Muscle of back (tissue), 11 donors: ENCODE measurements around the gene SIPA1L3. TPM values are rescaled to one million over a fixed set of nuclear protein-coding genes. Genes with fewer than 3 reads are reported as not detected.
"Not testable (repeated sequence)": the region's sequence is repeated elsewhere in the genome, so short reads cannot be mapped to it uniquely, and the experiment has no call there.

Experiments used
- DNase-seq, 3 donors: peaks; one replicate each; pipeline versions ENCODE4 v3.0.0 to v3.0.0-alpha.2; 2013
- polyA plus RNA-seq, 10 donors: library from polyadenylated mRNA; unstranded; fragments of 120-200 nt; gene quantifications; one replicate each; pipeline ENCODE4 v1.2.1, GENCODE V29; 2013; ENCODE audit not compliant: insufficient read length in 10 of 10

Gene SIPA1L3
- polyA plus RNA-seq, 10 donors, result 7.1 to 13.9 (median 9.5) TPM

DNA sequence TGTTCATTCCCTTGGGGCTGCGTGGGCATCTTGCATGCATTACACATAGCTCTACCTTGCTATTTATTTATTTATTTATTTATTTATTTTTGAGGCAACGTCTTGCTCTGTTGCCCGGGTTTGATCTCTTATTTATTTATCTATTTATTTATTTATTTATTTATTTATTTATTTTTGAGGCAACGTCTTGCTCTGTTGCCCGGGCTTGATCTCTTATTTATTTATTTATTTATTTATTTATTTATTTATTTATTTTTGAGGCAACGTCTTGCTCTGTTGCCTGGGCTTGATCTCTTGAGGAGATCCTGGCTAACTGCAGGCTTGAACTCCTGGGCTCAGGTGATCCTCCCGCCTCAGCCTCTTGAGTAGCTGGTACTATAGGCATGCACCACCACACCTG, 158.8 kb downstream of the SIPA1L3 start:
- not testable (repeated sequence) for DNase-seq

DNA sequence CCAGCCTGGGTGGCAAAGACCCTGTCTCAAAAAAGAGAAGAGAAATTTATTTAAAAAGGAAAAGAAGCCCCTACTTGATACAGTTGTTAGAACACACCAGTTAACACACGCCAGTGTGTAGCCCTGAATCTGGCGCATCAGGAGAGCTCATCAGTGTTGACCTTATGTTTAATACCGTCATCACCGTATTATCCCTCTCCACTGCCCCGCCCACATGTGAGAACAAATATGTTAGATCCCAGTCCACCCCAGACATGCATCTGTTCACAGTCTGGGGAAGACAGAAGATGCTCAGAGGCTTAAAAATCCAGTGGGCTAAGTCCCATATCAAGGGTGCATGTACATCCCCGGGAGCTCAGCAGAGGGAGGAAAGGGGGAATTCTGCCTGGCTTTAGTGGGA, 161.8 kb downstream of the SIPA1L3 start:
- DNase-seq, result no peak

DNA sequence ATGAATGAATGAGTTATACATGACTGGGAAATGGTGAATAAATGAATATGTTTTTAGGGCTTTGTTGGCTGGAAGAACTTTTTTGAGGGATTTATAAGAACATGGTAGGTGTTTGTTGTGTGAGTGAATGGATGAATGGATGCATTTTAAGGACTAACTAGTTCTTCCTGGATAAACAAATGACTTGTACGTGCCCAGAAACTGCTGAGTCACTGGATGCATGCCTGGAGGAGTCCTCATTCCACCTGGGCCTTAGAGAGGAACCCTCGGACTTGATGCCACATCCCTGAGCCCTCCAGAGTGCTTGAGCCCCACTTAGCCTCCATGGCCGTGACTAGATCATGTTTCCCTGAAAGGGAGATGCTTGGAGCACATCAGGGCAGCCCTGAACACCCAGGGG, 163.6 kb downstream of the SIPA1L3 start:
- DNase-seq, result no peak

DNA sequence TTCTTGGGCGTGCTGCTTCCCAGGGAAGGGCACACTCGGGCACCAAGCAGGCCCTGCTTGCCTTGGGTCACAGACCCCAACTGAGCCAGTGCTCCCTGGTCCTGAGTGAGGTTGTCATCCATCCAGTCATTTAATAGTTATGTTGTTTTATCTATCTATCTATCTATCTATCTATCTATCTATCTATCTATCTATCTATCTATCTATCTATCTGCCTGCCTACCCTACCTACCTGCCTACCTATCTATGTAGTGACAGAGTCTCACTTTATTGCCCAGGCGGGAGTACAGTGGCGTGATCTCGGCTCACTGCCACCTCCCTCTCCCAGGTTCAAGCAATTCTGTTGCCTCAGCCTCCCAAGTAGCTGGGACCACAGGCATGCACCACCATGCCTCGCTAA, 164.0 kb downstream of the SIPA1L3 start:
- DNase-seq, result not testable (repeated sequence)

DNA sequence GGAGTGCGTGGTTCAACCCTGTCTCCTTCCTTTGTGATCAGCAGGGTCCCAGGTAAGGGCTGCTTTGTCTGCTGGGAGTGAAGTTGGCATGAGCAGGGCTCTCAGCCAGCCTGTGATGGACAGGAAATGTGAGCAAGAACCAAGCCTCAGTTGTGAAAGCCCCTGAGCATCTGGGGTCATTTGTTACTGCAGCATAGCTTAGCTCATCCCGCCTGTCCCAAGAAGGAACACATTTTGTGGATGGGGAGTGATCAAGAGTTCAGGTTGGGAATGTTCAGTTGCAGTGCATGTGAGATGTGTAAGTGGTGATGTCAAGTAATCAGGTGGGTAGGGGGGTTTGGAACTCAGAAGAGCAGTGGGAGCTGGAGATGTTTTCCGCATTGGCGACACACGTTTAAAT, 164.6 kb downstream of the SIPA1L3 start:
- DNase-seq, result no peak

DNA sequence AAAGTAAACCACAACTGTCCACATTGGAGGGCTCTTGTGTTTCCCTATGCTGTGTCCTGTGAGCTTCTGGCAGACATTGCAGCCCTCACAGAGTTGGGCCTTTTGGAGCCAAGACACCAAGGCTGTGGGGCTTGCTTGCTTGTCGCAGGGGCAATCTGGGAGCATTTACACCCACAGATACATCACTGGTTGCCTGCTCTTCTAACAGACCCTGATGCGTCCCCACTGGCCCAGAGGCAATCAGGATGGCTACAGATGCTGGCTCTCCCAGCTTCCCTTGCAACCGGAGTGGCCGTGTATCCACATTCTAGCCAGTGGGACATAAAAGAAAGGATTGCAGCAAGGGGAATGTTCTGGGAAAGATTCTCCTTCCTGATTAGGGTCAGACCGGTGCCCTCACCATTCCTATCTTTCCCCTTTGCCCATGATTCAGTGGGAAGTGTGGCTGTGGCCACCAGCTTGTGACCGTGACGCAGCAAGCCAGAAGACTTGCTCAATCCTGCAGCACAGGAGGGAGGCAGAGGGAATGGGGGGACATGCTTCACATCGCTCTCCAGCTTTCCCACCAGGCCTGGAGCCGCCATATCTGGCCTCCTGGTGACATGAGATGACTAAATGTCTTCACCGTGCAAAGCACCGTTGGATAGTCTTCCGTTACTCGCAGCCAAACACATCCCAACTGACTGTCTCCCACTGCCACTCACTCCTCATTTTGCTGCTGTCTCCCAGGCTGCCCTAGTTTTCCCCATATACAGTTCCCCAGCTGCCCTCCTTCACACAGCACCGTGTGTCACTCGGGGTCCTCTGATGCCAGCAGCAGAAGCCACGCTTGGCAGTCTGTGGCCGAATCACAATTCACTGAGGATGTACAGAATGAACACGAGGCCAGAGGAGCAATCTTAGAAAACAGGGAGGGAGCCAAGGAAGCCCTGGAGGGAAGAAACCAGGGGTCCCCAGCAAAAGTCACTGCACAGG, 166.1 kb downstream of the SIPA1L3 start:
- DNase-seq, result no peak

DNA sequence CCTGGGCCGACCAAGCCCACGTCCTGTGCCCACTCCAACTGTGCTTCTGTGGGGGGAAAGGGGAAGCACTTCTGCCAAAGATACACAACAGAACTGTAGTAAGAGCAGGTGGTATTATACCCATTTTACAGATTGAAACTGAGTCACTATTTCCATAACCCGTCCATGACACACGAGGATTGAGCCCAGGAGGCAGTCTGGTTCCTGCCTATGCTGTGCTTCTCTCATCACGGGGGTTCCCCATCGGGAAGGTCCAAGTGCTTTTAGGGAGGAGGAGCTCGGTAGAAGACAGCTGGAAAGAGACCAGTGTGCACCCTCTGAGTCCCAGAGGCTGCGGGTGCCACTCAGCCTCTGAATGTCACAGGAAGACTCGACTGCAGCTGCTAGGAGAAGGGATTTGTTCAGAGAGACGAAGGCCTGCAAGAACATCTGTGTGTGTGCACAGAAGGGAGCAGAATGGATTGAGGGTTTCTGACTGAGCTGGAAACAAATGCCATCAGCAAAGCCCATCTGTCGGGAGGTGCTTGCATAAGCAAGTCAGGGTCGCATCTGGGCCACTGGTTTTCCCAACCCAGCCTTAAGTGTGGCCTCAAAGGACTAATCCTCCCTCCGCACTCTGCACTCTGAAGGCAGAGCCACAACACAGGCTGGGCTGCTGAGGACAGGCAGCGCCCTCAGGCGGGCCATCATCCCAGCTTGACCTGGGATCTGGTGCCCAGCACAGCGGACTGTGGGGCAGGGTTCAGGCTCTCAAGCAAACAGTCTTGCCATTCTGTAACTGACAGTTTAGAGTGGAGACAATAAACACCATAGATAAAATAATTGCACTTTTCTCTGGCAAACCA, 167.1 kb downstream of the SIPA1L3 start:
- peak in 1 of 3 donors; percentile 45 for DNase-seq

DNA sequence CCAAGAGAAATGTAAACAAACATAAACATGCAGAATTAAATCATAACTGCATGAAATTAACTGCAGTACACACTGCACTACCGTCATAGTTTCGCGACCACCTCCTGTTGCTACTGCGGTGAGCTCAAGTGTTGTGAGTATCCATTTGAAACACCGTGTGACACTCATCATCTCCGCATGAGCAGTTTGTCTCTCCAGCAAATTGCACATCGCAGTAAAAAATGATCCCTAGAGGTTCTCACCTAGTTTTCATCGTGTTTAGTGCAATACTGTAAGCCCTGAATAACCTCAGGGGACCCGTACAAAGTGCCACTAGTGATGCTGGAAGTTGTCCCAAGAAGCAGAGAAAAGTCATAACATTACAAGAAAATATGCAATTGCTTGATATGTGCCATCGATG, 169.3 kb downstream of the SIPA1L3 start:
- DNase-seq, result no peak

DNA sequence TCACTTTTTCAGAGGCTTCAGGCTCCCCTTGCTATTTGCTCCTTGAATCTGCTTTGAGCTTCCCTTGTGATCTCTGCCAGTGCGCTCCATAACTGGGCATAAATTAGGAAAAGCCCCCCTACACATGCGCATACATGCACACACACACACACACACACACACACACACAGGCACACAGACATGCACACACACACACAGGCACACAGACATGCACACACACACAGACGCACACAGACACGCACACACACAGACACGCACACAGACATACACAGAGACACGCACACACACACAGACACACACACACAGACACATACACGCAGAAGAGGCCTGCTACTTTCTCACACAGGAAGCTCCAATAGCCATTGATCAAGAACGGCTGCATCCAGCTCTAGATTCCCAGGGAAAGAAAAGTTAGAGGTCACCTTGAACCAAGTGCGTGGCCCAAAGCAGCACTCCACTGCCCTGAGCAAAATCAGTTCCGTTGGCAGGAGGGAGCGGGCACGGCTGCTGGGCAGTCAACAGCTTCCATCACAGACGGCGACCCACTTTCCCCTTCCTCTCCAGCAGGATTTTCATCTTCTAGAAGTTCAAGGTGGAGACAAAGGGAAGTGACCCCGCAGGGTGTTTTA, 171.4 kb downstream of the SIPA1L3 start:
- no peak for DNase-seq

DNA sequence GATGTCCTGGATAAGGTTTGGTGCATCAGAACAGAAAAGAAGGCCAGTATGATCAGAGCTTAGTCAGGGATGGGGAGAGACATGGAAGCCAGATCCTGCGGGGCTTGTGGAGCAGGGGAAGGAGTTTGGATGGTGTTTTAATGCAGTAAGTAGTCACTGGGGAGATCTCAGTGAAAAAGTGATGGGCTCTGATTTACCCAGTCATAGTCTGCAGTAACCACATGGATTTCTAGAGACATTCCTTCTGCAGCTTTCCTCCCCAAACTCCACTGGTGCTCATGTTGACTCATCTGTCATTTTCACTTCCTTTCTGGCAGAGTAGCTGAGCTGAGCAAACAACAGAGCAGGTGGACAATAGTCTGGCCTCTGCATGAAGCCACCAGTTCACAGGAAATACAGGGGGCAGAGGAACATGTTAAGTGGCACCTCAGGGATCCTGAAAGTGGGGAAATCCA, 172.9 kb downstream of the SIPA1L3 start:
- DNase-seq, result peak in 1 of 3 donors; percentile 67

DNA sequence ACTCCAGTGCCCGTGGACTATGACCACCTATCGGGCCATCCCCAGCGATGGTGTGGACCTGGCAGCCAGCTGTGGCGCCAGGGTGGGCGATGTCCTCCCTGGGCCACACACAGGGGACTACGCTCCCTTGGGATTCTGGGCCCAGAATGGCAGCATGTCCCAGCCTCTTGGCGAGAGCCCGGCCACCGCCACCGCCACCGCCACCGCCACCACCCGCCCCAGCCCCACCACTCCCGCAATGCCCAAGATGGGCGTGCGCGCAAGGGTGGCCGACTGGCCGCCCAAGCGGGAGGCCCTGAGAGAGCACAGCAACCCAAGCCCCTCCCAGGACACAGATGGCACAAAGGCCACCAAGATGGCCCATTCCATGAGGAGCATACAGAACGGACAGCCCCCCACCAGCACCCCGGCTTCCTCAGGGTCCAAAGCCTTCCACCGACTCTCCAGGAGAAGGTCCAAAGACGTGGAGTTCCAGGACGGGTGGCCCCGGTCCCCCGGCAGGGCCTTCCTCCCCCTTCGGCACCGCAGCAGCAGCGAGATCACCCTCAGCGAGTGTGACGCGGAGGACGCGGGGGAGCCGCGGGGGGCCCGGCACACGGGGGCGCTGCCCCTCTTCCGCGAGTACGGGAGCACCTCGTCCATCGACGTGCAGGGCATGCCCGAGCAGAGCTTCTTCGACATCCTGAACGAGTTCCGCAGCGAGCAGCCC, 174.7 kb downstream of the SIPA1L3 start:
- DNase-seq, result no peak

DNA sequence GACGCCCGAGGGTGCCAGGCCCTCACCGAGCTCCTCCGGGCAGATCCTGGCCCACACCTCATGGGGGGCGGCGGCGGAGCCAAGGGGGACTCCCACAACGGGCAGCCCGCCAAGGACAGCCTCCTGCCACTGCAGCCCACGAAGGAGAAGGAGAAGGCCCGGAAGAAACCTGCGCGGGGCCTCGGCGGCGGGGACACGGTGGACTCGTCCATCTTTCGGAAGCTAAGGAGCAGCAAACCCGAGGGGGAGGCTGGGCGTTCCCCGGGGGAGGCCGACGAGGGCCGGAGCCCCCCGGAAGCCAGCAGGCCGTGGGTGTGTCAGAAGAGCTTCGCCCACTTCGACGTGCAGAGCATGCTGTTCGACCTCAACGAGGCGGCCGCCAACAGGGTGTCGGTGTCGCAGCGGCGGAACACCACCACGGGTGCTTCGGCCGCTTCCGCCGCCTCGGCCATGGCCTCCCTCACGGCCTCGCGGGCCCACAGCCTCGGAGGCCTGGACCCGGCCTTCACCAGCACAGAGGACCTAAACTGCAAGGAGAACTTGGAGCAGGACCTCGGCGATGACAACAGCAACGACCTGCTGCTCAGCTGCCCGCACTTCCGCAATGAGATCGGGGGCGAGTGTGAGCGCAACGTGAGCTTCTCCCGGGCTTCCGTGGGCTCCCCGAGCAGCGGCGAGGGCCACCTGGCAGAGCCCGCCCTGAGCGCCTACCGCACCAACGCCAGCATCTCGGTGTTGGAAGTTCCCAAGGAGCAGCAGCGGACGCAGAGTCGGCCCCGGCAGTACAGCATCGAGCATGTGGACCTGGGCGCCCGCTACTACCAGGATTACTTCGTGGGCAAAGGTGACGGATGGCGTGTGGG, 175.5 kb downstream of the SIPA1L3 start:
- no peak for DNase-seq

DNA sequence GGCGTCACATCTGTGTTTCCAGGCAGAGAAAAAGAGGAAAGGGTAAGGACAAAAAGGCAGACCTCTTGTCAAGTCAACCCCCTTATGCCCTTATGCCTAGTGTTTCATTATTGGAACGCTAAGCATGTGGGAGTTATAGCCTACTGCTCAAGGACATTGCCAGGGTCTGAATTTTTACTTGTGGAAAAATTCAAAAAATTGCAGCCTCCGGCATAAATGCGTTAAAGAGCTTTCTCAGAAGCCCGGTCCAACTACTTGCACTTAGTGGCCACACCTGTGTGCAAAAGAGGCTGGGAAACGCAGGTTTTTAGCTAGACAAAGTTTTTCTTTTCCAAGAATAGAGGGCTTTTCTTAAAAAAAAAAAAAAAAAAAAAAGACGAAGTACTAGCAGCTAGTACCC, 177.2 kb downstream of the SIPA1L3 start:
- DNase-seq, result no peak

DNA sequence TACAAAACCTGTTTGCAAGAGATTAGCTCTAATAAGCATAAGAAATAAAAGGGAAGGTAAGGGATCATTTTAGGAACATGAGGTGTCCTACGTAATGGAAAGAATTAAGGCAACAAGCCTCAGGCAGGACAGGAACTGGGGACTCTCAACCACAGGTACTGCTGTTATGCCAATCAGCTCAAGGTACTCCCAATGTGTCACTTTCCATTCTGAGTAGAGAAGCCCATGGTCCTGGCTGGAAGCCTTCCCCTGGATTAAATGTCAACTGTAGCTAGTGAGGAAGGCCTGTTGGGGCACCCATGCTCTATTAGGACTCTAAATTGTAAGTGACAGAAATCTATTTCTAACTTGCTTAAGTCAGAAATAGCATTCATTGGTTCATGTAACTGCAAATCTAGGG, 182.4 kb downstream of the SIPA1L3 start:
- DNase-seq, result no peak

DNA sequence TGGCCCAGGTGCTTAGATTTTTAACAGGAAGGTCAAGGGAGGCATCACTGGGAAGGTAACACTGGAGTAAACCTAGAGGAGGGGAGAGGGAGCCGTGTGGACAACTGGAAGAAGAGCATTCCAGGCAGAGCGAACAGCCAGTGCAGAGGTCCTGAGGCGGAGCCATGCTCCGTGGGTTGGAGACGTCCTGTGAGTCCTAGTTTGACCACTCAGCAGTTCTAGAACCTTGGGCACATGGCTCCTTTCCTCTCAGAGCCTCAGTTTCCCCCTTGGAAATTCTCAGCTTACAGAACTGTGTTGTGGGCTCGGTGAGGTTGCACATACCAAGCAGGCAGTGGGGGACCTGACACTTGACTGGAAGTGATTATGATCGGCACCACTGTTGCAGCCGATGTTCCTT, 186.1 kb downstream of the SIPA1L3 start:
- DNase-seq, result no peak

DNA sequence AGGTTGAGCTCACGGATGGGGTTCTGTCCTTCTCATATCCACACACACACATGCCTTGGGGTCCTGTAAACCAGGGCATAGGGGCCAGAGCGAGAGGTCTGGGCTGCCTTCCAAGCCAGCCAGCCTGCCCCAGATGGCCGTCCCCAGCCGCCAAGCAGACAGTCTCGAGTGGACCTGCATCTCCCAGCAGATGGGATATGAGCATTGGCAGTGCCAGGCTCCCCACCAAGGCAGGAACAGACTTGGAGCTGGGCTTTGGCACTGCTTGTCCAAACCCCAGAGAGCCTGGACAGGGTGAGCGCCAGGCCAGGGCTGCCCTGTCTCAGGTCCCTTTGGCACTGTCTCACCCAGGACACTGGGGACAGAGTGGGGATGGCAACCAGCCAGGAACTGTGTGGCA, 186.6 kb downstream of the SIPA1L3 start:
- no peak for DNase-seq

DNA sequence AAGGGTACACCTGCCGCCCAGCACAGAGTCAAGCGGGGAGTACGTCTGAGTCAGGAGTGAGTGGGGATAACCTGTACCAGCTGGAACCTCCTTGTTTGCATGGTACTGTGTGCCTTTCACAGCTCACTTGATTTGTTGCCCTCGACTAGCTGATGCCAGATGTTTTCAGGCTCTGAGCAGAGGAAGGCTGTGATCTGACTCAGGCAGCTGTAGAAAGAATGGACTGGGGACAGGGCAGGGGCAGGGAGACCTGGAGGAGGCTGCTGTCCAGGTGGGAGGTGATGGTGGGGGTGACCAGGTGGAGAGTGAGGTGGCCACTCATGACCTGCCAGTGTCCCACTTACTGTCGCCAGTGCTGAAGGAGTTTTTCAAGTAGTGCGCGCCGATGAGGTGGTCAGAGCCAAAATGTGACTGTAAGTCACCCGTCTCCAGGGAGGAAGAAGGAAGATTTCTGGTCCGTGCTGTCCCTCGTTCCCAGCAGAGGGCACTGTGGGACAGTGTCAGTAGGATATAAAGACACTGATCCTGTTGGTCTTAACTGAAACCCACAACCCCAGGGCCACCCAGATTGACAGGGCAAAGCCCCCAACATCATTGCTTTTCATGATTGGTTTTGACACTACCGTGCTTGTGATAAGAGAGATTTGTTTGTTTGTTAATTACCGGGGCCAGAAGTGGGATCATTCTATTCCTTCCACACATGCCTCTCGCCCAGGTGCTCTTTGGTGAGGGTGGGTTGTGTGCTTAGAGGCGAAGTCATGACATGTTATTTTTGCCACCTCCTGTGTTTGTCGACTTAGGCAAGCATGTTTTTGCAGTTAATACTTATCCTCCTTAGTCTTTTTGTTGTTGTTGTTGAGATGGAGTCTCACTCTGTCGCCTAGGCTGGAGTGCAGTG, 188.7 kb downstream of the SIPA1L3 start:
- peak; percentile 45 to 73 (median 68) for DNase-seq

DNA sequence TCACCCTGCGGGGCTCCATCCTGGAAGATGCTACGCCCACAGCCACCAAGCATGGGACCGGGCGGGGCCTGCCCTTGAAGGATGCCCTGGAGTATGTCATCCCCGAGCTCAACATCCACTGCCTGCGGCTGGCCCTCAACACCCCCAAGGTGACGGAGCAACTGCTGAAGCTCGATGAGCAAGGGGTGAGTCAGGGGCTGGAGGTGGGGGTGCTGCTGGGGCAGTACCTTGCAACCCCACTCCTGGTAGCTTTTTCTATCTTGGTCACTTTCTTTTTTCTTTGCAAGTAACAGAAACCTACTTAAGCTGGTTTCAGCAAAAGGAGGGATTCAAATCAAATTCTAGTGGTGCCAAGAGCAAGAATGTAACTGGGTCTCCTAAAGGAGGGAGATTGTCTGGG, 193.0 kb downstream of the SIPA1L3 start:
- no peak for DNase-seq

DNA sequence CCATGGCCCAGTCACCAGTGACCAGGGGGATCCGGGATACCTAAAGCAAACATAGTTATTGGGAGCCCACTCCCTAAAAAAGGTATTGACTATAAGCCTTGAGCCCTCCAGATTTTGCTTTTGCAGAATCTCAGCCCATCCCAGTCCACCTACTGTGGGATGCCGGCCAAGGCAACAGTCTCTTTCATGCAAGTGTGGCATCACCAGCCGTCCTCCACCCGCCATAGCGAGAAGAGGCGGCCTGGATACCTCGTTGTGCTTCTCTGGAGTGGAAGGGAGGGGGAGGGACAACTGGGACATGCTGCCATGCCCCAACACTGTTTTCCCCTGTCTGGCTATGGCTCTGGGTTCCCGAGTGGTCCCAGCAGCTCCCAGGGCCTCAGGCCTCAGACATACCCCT, 193.6 kb downstream of the SIPA1L3 start:
- DNase-seq, result no peak
